ENCODE measurements around the gene KLHL41. TPM values are rescaled to one million over a fixed set of nuclear protein-coding genes. Genes with fewer than 3 reads are reported as not detected.

The KLHL41 gene
- polyA plus RNA-seq, 1 donor (not counting 4 experiments of a cell fraction or from before 2014, with no cell fraction given), result 0.24 TPM

DNA sequence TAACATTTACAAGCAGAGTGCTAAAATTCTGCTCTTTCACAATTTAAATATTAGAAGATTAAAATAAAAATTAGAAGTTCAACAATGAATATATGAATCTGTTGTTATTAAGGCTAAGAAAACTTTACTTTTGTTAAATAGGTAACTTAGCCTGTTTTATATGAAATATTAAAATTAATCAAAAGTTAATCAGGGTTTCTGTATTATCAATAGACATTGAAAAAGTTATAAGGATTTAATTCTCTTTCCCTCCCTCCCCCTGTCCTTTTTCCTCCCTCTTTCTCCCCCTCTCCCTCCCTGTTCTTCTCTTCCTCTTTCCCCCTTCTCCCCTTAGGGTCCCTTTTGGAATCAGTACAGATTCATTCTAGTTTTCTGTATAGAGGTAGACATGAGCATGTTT is 18.1 kb upstream of the KLHL41 start:
- no peak overlapping the region for H3K4me2 ChIP-seq (ENCODE audit: control insufficient read depth, extremely low read depth, insufficient read depth, low read depth, low read length)
- H3K79me2 ChIP-seq (ENCODE audit: control insufficient read depth, insufficient read depth, low read length), result no peaks in the 10 kb centered on the region
- no peak overlapping the region for H3K4me3 ChIP-seq (ENCODE audit: control insufficient read depth in 2 of 3, extremely low read depth in 1 of 3, insufficient read depth in 2 of 3, low read depth in 1 of 3, low read length in 3 of 3)
- H2AFZ ChIP-seq (ENCODE audit: control insufficient read depth, low read length), result no peak overlapping the region
- no peaks in the 10 kb centered on the region for H3K36me3 ChIP-seq (ENCODE audit: control insufficient read depth in 2 of 2, extremely low read depth in 1 of 2, insufficient read depth in 2 of 2, low read length in 2 of 2)
- no peaks in the 10 kb centered on the region for H4K20me1 ChIP-seq (ENCODE audit: control insufficient read depth, extremely low read depth, insufficient read depth, low read length)
- TF ChIP-seq EZH2 (IDR thresholded peaks at IDR 0.05; ENCODE audit: low read length), result no peak
- TF ChIP-seq, protein P1, sequence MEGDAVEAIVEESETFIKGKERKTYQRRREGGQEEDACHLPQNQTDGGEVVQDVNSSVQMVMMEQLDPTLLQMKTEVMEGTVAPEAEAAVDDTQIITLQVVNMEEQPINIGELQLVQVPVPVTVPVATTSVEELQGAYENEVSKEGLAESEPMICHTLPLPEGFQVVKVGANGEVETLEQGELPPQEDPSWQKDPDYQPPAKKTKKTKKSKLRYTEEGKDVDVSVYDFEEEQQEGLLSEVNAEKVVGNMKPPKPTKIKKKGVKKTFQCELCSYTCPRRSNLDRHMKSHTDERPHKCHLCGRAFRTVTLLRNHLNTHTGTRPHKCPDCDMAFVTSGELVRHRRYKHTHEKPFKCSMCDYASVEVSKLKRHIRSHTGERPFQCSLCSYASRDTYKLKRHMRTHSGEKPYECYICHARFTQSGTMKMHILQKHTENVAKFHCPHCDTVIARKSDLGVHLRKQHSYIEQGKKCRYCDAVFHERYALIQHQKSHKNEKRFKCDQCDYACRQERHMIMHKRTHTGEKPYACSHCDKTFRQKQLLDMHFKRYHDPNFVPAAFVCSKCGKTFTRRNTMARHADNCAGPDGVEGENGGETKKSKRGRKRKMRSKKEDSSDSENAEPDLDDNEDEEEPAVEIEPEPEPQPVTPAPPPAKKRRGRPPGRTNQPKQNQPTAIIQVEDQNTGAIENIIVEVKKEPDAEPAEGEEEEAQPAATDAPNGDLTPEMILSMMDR (optimal IDR thresholded peaks at IDR 0.05 in 1 of 3, IDR thresholded peaks at IDR 0.05 in 1 of 3, conservative IDR thresholded peaks at IDR 0.05 in 1 of 3; ENCODE audit: extremely low read depth in 1 of 3, insufficient read depth in 2 of 3, low read length in 3 of 3), result no peak
- no peak for DNase-seq (ENCODE audit: low read depth, low spot score)
- no peaks in the 10 kb centered on the region for H3K9me1 ChIP-seq (ENCODE audit: control insufficient read depth, extremely low read depth, insufficient read depth, low read length)
- H3K27me3 ChIP-seq (ENCODE audit: control insufficient read depth, extremely low read depth, insufficient read depth, low read length), result no peaks in the 10 kb centered on the region
- H3K4me1 ChIP-seq (ENCODE audit: control insufficient read depth, extremely low read depth, insufficient read depth, low read length), result no peaks in the 10 kb centered on the region
- FAIRE-seq, result no peak
- dilution Hi-C loops (cut with MboI; ENCODE audit: extremely low pct_ligation_motif_present, low sequenced_read_pairs), result no loop called here
- H3K9ac ChIP-seq (ENCODE audit: control insufficient read depth, extremely low read depth, insufficient read depth, low read length), result no peak overlapping the region
- no peak overlapping the region for H3K27ac ChIP-seq (ENCODE audit: control insufficient read depth, insufficient read depth, low read length)
- no peaks in the 10 kb centered on the region for H3K9me3 ChIP-seq (ENCODE audit: control insufficient read depth, low read depth, low read length)

DNA sequence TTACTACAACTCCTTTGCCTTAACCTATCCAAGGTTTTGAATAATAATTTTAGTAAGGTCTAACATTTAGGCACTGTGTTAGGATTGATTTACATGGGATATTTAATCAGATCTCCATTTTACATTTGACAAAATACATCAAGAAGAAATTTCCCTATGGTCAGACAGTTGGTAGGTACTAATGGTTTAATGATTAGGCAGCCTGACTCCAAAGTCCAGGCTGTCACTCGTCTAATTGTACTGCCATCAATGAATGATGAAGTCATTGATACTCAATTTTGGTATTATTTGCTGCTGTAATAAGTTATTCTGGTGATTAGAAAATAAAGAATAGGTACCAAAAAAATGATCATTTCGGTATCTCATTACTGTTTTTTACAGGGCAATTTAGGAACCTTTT is 16.1 kb upstream of the KLHL41 start:
- no peaks in the 10 kb centered on the region for H4K20me1 ChIP-seq (ENCODE audit: control insufficient read depth, extremely low read depth, insufficient read depth, low read length)
- no peak overlapping the region for H3K27ac ChIP-seq (ENCODE audit: control insufficient read depth, insufficient read depth, low read length)
- H3K36me3 ChIP-seq (ENCODE audit: control insufficient read depth in 2 of 2, extremely low read depth in 1 of 2, insufficient read depth in 2 of 2, low read length in 2 of 2), result no peaks in the 10 kb centered on the region
- TF ChIP-seq, protein P1 (optimal IDR thresholded peaks at IDR 0.05 in 1 of 3, IDR thresholded peaks at IDR 0.05 in 1 of 3, conservative IDR thresholded peaks at IDR 0.05 in 1 of 3; ENCODE audit: extremely low read depth in 1 of 3, insufficient read depth in 2 of 3, low read length in 3 of 3), result no peak
- TF ChIP-seq EZH2 (IDR thresholded peaks at IDR 0.05; ENCODE audit: low read length), result no peak
- no peaks in the 10 kb centered on the region for H3K4me1 ChIP-seq (ENCODE audit: control insufficient read depth, extremely low read depth, insufficient read depth, low read length)
- H3K9ac ChIP-seq (ENCODE audit: control insufficient read depth, extremely low read depth, insufficient read depth, low read length), result no peak overlapping the region
- H2AFZ ChIP-seq (ENCODE audit: control insufficient read depth, low read length), result no peak overlapping the region
- no peaks in the 10 kb centered on the region for H3K79me2 ChIP-seq (ENCODE audit: control insufficient read depth, insufficient read depth, low read length)
- FAIRE-seq (no peak), DNase-seq (ENCODE audit: low read depth, low spot score) (no peak)
- no peaks in the 10 kb centered on the region for H3K9me1 ChIP-seq (ENCODE audit: control insufficient read depth, extremely low read depth, insufficient read depth, low read length)
- no peaks in the 10 kb centered on the region for H3K9me3 ChIP-seq (ENCODE audit: control insufficient read depth, low read depth, low read length)
- H3K4me3 ChIP-seq (ENCODE audit: control insufficient read depth in 2 of 3, extremely low read depth in 1 of 3, insufficient read depth in 2 of 3, low read depth in 1 of 3, low read length in 3 of 3), result no peak overlapping the region
- dilution Hi-C loops (cut with MboI; ENCODE audit: extremely low pct_ligation_motif_present, low sequenced_read_pairs), result no loop called here
- H3K4me2 ChIP-seq (ENCODE audit: control insufficient read depth, extremely low read depth, insufficient read depth, low read depth, low read length), result no peak overlapping the region
- H3K27me3 ChIP-seq (ENCODE audit: control insufficient read depth, extremely low read depth, insufficient read depth, low read length), result no peaks in the 10 kb centered on the region
